ENCODE results near the gene TMEM198.

The TMEM198 gene

GRCh38 chr2:219509780-219510511 lies 33.9 kb upstream of the TMEM198 start:
- DNase-seq (ENCODE audit: low spot score): peak; percentile 76

- no peak for DNase-seq (ENCODE audit: low spot score)
Observed at GRCh38 chr2:219510512-219511135, 33.2 kb upstream of the TMEM198 start.

- peak; percentile 79 for DNase-seq (ENCODE audit: low spot score)
Observed at GRCh38 chr2:219511547-219512325, 32.1 kb upstream of the TMEM198 start.

- DNase-seq (ENCODE audit: low spot score): no peak
Observed at GRCh38 chr2:219512524-219513216, 31.2 kb upstream of the TMEM198 start.

- DNase-seq (ENCODE audit: low spot score): no peak
Observed at GRCh38 chr2:219513787-219514186, 30.0 kb upstream of the TMEM198 start.

GRCh38 chr2:219514196-219514761 lies 29.5 kb upstream of the TMEM198 start, which contains the start of gene ASIC4:
Gene ASIC4, plus strand, starts transcription at chr2:219514482. Its CDS starts 243 bp downstream, at chr2:219514725.
- DNase-seq (ENCODE audit: low spot score): no peak

- no peak for DNase-seq (ENCODE audit: low spot score)
Observed at GRCh38 chr2:219514836-219515235, 29.0 kb upstream of the TMEM198 start.

GRCh38 chr2:219515874-219516629 lies 27.8 kb upstream of the TMEM198 start:
- no peak for DNase-seq (ENCODE audit: low spot score)

- DNase-seq (ENCODE audit: low spot score): no peak
Observed at GRCh38 chr2:219516888-219517287, 26.9 kb upstream of the TMEM198 start.

GRCh38 chr2:219517954-219518778 lies 25.7 kb upstream of the TMEM198 start:
- DNase-seq (ENCODE audit: low spot score): no peak

- no peak for DNase-seq (ENCODE audit: low spot score)
Observed at GRCh38 chr2:219519526-219519916, 24.3 kb upstream of the TMEM198 start.

GRCh38 chr2:219520079-219520478 lies 23.7 kb upstream of the TMEM198 start:
- DNase-seq (ENCODE audit: low spot score): no peak

- peak; percentile 80 for DNase-seq (ENCODE audit: low spot score)
Observed at GRCh38 chr2:219521066-219521880, 22.6 kb upstream of the TMEM198 start.

GRCh38 chr2:219522111-219523030 lies 21.5 kb upstream of the TMEM198 start:
- peak; percentile 64 for DNase-seq (ENCODE audit: low spot score)

GRCh38 chr2:219523031-219523671 lies 20.7 kb upstream of the TMEM198 start:
- no peak for DNase-seq (ENCODE audit: low spot score)

GRCh38 chr2:219524817-219525216 lies 19.0 kb upstream of the TMEM198 start:
- no peak for DNase-seq (ENCODE audit: low spot score)

GRCh38 chr2:219525533-219526232 lies 18.1 kb upstream of the TMEM198 start:
- DNase-seq (ENCODE audit: low spot score): peak; percentile 76

Measured in D341Med (cell line).